Measurements from ENCODE around the gene DEFB124.
"Not testable (repeated sequence)": the region's sequence is repeated elsewhere in the genome, so short reads cannot be mapped to it uniquely, and the experiment has no call there.

The DEFB124 gene, protein sequence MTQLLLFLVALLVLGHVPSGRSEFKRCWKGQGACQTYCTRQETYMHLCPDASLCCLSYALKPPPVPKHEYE

DNA sequence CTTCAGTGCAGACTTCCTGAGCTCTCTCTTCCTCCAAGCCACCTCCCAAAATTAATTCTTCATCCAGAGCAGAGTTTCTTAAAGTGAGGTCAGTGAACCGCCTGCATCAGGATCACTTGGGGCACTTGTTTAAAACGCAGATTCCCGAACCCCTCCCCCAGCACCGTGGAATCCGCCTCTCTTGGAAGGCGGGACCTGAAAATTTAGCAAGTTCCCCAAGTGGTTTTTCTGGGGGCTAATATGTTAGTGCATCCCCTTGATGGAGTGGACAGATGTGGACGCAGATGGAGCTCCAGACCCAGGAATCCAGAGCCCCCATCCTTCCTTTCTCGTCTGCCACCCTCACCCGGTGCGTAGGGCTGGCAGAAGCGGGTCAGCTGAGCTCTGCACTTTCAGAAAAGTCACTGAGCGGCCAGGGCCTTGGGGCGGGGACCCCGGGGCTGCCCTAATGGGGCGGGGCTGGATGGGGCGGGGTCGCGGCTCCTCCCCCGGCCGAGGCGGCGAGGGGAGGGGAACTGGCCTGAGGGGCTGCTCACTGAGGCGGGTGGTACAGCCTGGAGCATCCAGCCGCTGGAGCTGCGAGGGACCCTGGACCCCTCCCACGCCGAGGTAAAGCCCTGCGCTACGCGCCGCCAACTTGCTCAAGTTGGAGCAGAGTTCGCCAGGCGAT is at the start of gene DEFB124, which contains the start of gene REM1:
DEFB124 (minus strand) TSS at position 370 of the 670 bp plus-strand sequence. CDS start 2,114 bp downstream, outside the sequence.
REM1 (plus strand) TSS at position 531 of the 670 bp plus-strand sequence. CDS start 1,158 bp downstream, outside the sequence.
- no peak for FAIRE-seq

DNA sequence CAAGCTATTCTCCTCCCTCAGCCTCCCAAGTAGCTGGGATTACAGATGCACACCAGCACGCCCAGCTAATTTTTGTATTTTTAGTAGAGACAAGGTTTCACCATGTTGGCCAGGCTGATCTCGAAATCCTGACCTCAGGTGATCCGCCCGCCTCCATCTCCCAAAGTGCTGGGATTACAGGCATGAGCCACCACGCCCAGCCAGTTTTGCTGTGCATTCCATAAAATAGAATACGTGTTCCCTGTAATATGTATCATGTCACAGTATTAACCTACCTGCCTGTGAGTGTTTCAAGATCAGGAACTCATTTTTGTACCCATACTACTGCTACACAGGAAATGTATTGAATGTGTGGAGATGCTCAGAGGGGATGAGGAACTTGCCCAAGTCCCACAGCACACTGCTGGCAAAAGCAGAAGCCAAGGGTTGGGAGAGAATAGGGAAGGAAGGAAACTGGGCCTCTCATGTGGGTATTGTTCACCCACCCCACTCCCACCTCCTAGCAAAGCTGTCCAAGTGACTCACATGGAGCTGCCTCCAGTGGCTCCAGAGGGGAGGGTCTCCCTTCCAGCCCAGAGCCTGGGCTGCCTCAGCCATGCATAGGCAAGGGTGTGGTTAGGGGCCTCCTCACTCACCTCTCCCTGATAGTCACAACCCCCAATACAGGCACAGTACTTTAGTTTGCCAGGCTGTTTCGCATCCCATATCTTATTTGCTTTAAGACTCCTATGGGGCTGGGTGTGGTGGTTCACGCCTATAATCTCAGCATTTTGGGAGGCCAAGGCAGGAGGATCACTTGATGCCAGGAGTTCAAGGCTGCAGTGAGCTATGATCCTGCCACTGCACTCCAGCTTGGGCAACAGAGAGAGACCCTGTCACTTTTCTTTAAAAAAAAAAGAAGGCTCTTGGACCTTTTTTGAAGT is 48.7 kb upstream of the DEFB124 start:
- no peak for FAIRE-seq

DNA sequence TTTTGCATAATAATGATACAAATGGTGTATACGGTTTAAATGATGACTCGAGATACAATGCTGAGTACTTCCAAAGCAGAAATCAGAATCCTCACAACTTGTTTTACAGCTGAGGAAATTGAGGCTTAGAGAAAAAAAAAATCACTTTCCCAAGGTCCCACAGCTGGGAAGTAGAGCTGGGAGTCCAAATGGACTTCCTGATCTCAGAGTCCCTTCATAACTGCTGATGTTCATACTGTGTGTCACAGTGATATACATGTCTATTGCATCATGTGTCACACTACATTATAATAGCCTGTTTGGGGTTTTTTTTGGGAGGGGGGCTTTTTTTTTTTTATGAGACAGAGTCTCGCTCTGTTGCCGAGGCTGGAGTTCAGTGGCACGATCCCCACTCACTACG is 47.8 kb upstream of the DEFB124 start:
- FAIRE-seq = no peak

DNA sequence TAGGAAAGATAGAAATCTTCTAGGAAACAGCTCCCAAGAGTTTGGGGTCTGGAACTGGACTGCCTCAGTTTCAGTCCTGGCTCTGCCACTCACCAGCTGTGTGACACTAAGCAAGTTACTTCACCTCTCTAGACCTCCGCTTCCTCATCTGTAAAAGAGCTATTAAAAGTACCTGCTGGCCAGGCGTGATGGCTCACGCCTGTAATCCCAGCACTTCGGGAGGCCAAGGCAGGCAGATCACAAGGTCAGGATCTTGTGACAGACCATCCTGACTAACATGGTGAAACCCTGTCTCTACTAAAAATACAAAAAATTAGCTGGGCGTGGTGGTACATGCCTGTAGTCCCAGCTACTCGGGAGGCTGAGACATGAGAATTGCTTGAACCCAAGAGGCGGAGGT is 46.3 kb upstream of the DEFB124 start:
- not testable (repeated sequence) for FAIRE-seq

DNA sequence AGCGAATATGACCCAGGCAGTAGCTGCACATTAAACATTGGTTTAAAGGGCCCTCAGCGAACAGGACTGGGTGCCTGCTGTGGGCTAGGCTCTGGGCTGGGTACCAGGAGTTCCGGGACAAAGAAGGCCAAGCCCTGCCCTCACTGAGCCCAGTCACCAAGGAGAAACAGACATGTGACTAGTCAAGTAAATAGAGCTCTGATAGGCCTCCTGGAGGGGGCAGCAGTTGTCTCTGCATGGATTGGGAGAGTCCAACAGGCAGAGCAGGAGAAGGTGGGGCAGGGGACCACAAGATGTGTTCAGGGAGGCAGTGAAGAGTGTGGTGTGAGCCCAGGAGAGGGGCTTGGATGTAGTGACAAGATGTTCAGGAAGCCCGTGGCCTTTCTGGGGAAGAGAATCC is 42.4 kb upstream of the DEFB124 start:
- no peak for FAIRE-seq

DNA sequence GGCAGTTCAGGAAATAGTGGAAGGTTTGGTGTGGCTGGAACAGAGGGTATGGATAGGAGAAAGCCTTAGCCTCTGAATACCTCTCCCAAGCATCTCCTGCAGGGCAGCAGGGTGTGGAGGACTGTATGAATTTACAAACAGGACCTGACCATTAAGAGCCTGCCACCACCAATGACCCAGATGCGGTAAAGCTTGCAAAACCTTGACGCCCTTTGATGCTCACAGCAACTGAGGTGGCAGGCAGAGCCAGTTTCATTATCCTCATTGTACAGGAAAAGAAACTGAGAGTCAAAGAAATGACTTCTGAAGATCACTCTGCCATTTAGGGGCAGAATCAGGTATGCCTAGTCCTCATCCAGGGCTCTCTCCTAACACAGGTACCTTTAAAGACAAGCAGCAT is 41.7 kb upstream of the DEFB124 start:
- FAIRE-seq = no peak

DNA sequence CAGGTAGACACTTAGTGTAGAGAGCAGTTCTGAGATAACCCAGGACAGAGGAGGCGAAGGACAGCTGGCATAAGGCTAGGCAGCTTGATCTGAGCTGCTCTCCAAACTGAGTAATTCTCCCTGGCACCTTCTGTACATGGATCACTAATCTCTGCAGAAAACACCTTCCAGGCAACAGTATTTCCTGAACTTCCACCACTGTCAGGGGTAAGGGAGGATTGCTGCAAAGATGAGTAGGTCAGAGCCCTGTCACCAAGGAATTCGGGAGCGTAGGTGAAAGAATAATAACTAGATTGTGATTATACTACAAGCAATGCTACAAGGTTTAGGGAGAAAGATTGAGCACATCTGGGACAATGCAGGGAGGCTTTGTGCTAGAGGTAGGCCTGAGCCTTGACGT is 41.2 kb upstream of the DEFB124 start:
- no peak for FAIRE-seq

DNA sequence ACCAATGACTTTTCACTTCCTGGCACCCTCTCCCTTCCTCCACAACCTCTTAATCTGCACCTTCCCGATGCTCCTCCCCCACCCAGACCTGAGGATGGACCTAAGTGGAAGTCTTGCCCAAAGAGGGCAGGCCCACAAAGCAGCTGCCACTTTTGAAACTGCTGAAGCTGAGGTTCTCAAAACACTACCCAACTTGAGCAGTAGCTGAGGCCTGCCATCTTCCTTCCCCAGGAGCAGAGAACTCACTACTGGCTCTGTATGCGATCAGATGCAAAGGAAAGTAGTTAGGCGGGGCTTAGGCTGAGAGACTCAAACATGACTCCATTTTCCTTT is 40.8 kb upstream of the DEFB124 start:
- FAIRE-seq = no peak

DNA sequence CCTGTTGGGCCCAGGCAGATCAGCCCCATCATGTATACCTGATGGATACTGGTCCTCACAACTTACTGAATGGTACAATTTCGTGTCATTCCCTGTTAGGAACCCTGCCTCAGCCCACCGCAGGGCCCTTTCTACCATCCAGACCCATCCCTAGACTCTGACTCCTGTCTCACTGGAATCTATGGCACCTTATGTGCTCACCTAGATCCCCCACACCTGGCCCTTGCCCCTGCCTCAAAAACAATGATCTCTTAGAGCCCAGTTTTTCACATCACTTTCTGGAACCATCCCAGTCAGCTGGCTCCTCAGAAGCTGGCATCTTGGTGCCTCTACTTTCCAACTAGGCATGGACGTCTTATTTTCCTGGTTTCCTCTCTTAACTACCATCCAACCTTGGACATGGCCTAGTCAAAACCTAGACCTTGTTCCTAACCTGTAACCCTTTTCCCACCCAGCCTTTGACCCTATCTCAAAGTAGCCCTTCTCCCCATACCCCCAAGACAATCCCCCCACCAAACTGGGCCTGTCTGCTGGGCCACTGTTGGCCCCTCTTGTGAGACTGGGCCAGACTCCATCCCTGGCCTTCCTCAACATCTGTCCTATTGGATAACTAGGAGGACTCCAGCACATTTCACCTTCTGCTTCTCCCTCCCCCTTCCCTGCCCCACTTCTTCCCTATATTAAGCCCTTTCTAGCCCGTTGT is 40.3 kb upstream of the DEFB124 start:
- no peak for FAIRE-seq

DNA sequence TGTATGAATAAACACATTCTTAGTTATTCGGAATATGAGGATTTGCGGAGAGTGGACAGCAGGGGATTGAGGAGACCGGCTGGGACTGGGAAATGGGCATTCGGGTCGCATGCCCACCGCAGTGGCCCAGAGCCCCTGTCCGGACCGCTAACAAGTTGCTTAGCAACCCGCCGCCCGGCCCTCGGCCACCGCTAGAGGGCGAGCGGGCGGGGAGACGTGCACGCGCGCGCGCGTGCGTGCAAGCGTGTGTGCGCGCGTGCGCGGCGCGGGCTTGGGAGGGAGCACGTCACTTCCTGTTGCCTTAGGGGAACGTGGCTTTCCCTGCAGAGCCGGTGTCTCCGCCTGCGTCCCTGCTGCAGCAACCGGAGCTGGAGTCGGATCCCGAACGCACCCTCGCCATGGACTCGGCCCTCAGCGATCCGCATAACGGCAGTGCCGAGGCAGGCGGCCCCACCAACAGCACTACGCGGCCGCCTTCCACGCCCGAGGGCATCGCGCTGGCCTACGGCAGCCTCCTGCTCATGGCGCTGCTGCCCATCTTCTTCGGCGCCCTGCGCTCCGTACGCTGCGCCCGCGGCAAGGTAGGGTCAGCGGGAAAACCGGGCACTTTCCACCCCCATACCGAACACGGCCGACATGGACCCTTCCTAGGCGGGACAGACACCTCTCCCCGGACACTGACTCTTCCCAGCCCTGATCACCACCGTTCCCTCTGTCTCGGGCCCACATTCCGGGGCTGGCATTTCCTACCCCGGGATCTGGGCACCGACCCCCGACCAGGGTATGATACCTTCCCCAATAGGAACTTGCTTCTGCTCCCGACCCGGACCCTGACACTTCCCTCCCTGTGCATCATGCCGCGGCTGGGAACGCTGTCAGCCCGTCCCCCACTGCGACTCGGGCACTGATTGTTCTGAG is 39.5 kb upstream of the DEFB124 start, which contains the start of gene HM13:
HM13 (plus strand) TSS at position 289 of the 918 bp plus-strand sequence; CDS start at position 399, 110 bp downstream.
- no peak for FAIRE-seq

DNA sequence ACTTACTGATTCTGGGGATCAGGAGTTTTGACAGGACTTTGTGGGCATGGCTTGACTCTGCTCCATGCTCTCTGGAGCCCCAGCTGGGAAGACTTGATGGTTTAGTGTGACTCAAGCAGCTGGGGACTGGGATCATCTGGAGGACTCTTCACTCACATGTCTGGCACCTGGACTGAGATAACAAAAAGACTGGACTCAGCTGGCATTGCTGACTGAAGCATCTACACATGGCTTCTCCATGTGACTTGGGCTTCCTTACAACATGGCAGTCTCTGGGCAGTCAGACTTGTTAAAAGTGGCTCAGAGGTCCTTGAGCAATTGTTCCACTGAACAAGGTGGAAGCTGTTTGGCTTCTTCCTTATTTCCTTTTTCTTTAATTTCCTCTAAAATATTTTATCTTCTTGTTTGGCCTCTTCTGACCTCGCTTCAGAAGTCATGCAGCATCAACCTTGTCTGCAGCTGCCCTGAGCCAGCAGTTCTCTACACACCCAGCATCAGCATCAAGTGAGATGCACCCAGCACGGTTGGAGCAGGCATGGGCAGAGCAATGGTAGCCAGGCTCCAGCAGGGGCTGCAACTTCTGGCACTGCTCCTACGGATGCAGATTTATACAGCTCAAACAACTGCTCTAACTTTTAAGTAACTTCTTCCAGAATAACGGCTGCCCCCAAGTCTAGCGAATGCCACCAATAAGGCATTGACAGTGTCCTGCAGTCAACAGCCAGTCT is 33.8 kb upstream of the DEFB124 start:
- FAIRE-seq = no peak

DNA sequence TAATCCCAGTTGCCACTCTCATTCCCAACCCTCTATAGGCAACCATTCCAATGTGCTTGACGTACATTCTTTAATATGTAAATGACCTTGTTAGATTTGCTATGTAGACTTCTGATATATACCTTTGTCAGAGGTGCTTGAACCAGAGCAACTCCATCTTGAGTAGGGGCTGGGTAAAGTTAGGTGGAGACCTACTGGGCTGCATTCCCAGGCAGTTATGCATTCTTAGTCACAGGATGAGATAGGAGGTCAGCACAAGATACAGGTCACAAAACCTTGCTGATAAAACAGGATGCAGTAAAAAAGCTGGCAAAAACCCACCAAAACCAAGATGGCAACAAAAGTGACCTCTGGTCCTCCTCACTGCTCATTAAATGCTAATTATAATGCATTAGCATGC is 31.0 kb upstream of the DEFB124 start:
- FAIRE-seq = no peak

DNA sequence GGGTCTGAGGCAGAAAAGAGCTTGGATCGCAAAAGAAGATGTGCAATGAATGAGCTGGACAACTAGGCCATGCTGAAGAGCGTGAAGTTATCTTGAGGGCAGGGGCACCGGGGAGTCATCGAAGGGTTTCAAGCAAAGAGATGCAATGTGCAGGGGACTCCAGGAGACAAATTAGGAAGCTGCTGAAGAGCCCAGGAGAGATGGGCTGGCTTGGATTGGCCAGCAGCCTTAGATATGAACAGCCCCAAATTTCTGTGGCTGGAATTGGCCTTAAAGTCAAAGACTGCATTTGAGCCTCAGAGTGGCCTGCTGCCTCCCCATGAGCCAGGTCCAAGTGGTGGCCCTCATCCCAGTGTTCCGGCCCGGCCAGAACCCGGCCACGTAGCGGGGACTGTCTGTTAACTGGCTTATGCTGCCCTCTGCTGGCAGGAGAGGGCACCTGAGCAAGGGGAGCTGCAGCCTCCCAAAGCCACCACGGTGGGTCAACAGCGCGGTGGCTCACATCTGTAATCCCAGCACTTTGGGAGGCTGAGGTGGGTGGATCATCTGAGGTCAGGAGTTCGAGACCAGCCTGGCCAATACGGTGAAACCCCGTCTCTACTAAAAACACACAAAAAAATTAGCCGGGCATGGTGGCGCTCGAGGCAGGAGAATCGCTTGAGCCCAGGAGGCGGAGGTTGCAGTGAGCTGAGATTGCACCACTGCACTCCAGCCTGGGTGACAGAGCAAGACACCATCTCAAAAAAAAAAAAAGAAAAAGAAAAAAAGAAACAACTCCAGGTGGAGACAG is 28.2 kb upstream of the DEFB124 start:
- FAIRE-seq = not testable (repeated sequence)

DNA sequence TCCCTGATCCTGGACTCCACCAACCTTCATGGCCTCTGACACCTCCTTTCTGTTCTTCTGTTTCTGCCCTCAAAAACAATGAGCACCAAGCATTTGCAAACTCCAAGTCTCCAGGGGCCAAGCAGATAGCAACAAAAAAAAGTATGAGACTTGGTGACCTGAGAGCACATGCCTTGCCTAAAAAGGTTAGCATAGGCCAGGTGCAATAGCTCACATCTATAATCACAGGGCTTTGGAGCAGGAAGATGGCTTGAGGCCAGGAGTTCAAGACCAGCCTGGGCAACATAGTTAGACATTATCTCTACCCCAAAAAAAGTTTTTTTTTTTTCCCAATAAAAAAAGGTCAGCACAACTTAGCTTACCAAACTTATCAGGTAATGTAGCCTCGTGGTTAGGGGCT is 25.6 kb upstream of the DEFB124 start:
- no peak for FAIRE-seq

DNA sequence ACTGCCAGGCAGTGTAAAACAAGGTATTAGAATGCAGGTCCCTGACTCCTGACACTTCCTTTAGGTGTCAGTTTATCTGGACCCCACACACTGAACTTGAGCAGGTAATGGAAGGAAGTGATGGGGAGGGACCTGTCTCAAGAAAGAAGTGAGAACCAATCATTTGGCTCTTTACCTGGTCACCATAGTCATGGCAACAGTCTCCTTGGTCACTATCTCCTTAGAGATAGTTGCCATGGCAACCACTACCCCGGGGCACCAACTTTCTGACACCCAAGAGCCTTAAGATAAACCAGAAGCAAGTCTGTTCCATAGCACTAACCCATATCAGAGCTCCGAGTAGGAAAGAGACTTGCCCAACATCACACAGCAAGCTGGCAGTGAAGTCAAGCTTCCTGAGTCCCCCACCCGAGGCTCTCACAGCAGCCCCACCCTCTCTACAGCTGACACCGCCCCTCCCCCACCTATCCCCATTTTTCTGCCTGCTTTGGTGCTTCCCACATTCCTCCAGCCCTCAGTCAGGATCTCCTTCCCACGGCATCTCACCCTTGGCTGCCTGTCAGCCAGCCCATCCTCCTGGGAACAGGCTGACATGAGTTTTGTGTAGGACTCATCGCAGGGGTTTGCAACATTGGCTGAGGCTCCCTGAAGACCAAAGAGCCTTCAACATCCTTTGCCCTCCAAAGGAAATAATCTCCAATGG is 23.1 kb upstream of the DEFB124 start:
- FAIRE-seq = no peak

DNA sequence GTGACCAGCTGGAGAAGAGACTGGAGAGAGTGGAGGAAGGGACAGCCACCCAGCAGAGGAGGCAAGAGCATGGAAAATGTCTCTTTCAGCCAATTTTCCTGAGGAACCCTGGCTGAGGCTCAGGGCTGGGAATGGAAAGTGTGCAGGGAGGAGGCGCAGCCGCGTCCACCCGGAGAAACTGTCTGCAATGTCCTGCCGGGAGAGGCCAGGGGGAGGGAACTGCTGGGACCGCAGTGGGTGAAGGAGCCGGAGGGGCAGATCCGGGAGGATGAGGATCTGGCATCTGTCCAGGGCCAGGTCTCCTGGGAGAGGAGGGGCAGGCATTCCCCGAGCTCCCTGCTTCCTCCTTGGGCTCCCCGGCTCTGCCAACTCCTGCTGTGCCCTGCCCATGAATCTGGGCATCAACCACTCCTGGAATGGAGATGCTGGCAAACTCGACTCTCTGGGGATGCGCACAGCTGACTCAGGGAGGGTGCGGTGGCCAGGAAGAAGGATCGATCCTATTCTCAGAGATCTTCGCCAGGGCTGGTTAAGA is 21.9 kb upstream of the DEFB124 start:
- no peak for FAIRE-seq

DNA sequence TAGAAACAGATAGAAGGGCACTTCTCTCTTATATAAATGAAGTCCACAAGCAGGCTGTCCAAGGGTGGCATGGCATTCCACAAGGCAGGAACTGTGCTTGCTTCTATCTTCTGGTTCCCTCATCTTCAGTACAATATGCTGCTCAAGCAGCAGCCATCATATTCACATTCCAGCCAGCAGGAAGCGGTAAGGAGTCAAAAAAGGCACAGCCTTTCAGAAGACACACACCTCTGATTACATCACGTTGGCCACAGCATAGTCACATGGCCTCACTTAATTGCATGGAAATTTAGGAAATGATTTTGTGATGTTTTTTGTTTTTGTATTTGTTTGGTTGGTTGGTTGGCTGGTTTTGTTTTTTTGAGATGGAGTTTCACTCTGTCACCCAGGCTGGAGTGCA is 19.2 kb upstream of the DEFB124 start:
- FAIRE-seq = no peak

DNA sequence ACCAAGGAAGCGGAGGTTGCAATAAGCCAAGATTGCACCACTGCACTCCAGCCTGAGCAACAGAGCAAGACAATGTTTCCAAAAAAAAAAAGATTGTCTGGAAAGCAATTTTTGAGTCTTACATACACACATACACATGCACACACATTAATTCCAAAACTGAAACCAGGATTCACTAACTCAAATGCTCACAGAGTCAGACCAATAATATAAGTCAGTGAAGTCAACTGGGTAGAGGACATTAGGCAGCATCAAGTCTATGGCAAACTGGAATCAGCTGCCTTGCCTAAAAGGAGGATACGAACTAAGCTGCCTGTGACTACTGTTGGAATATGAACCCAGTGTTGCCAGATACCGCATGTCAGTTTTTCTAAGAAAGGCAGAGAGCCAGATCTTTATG is 15.8 kb upstream of the DEFB124 start:
- no peak for FAIRE-seq

DNA sequence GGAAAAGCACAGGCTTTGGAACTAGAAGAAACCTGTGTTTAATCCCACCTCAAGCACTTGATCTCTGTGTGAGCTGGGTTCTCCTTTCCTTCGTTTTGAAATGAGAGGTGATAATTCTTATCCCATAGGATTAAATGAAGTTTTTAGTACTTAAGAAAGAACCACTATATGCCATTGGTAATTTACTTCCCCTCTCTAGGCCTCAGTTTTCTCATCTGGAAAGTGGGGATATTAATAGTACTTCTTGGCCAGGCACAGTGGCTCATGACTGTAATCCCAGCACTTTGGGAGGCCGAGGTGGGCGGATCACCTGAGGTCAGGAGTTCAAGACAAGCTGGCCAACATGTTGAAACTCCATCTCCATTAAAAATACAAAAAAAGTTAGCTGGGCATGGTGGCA is 14.2 kb upstream of the DEFB124 start:
- no peak for FAIRE-seq

DNA sequence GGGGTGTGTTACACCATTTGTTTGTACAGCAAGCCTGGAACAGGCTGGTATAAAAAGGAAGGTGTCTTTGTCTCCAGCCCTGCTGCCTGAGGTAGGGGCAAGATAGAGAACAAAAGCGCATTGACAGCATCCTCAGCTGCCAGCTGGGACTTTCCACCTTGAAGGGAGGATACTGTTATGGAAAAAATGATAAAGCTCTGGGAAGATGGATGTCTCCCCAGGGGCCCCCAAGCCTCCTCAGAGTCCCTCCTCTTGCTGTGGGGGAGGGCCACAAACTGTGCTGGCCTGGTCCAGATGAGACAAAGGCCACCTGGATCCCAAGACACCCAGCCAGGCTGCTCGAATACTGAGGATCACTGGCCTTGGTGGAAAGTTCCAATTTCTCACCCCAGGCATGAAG is 13.2 kb upstream of the DEFB124 start:
- no peak for FAIRE-seq
